ENCODE data around the gene CRADD. TPM values are rescaled to one million over a fixed set of nuclear protein-coding genes. Genes with fewer than 3 reads are reported as not detected.

The CRADD gene
- total RNA-seq, 6 experiments from 2014 or later, result 17.2 to 65.3 (median 30.8) TPM

DNA sequence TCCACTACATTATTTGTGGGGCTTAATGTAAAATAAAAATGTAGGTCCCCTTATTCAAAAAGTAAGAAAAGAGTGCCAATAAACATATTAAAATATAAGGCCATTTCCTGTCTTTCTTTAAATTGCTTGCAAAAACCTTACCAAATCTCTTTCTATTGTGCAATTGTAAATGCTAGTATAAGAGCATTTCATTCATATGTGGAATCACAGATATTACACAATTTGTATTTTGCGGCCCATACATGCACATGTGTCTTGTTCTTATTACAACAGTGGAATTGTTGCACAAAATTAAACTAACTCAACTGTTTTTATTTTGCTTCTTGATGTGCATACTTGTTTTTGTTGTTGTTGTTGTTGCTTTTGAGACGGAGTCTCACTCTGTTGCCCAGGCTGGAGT lies 20.1 kb upstream of the CRADD start:
- Histone ChIP-seq H3K9me3 (no peaks in the 10 kb centered on the region), H3K27ac (no peak overlapping the region), H3K4me1 (no peaks in the 10 kb centered on the region), H3K27me3 (no peaks in the 10 kb centered on the region), H3K4me3 (no peak overlapping the region), H3K36me3 (no peaks in the 10 kb centered on the region)
- WGBS (ENCODE audit: insufficient coverage, low coverage, low lambda C conversion rate, missing lambda C conversion rate), result 72% methylated on average over 2 of the region's 2 CpGs
- TF ChIP-seq POLR2A (IDR thresholded peaks at IDR 0.05), result no peak
- TF ChIP-seq, protein P1, sequence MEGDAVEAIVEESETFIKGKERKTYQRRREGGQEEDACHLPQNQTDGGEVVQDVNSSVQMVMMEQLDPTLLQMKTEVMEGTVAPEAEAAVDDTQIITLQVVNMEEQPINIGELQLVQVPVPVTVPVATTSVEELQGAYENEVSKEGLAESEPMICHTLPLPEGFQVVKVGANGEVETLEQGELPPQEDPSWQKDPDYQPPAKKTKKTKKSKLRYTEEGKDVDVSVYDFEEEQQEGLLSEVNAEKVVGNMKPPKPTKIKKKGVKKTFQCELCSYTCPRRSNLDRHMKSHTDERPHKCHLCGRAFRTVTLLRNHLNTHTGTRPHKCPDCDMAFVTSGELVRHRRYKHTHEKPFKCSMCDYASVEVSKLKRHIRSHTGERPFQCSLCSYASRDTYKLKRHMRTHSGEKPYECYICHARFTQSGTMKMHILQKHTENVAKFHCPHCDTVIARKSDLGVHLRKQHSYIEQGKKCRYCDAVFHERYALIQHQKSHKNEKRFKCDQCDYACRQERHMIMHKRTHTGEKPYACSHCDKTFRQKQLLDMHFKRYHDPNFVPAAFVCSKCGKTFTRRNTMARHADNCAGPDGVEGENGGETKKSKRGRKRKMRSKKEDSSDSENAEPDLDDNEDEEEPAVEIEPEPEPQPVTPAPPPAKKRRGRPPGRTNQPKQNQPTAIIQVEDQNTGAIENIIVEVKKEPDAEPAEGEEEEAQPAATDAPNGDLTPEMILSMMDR (IDR thresholded peaks at IDR 0.05), result no peak
- ATAC-seq (no peak), DNase-seq (no peak)
- intact Hi-C loops (cut with DNase I), result no loop called here

DNA sequence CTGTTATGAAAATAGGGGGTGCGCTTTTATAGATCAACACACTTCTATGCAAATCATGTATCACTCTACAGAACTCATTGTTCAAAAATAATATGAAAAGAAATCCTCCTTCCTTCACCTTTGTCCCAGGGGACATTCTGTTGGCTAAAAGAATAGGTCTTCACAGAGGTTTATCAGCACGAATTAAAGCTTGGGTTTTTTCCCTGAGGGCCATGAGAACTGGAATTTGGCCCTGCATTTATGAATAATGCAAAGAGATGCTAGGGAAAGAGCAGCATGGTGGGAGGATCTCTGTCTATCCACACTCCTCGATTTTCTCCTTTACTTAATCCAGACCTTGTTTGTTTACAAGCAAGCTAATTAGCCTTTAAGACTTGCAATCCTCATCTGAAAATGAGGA lies 16.2 kb upstream of the CRADD start:
- Histone ChIP-seq H3K4me3 (no peak overlapping the region), H3K27ac (no peak overlapping the region), H3K9me3 (no peaks in the 10 kb centered on the region), H3K36me3 (no peaks in the 10 kb centered on the region), H3K4me1 (peaks cover 0 to 9% (median 2%) of the 10 kb centered on the region in 4 donors), H3K27me3 (no peaks in the 10 kb centered on the region)
- 63% methylated on average over 3 of the region's 3 CpGs for WGBS (ENCODE audit: insufficient coverage, low coverage, low lambda C conversion rate, missing lambda C conversion rate)
- intact Hi-C loops (cut with DNase I), result no loop called here
- DNase-seq (no peak), ATAC-seq (no peak)
- TF ChIP-seq POLR2A (IDR thresholded peaks at IDR 0.05), result no peak
- TF ChIP-seq, protein P1 (IDR thresholded peaks at IDR 0.05), result no peak

DNA sequence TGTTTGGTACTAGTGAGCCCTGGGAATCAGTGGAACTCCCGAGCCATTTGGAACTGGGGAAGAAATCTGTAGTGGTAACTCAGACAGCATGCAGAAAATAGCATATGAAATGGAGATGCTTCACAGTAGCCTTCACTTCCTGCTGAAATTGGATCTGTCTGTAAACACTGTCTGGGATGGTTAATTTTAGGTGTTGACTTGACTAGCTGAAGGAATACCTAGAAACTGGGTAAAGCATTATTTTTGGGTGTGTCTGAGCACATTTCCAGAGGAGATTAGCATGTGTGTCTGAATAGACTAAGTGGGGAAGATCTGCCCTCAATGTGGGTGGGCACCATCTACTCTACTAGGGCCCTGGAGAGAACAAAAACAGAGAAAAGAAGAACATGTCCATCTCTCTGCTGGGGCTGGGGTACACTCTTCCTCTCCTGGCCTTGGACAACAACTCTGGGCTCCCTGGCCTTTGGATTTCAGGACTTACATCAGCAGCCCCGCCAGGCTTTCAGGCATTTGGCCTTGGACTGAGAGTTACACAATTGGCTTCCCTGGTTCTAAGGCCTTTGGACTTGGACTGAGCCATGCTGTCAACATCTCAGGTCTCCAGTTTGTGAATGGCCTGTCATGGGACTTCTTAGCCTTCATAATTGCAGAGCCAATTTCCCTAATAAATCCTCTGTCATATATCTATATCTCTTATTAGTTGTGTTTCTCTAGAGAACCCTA lies 14.0 kb upstream of the CRADD start:
- ATAC-seq, result peak; percentile 96 to 99 (median 97)
- 83% methylated on average over 1 of the region's 2 CpGs for WGBS (ENCODE audit: insufficient coverage, low coverage, low lambda C conversion rate, missing lambda C conversion rate)
- intact Hi-C loops (cut with DNase I), result no loop called here

DNA sequence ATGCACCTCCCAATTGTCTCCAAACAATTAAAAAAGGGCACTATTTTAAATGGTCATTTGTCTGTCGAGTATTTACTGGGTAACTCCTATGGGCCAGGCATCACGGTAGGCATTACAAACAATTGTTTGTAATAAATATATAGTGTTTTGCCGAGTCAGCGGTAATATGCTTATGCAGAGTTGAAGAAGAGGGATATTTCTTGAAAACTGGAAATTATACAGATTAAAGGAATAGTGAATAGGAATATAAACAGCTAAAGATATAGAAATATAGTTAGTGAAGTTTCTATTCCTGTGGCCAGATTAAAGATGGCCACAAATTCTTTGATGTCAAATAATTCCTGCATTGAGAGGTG lies 13.5 kb upstream of the CRADD start:
- no peak for DNase-seq
- no peak for TF ChIP-seq POLR2A (IDR thresholded peaks at IDR 0.05)
- TF ChIP-seq, protein P1 (IDR thresholded peaks at IDR 0.05), result no peak
- Histone ChIP-seq H3K27ac (peak overlapping the region in 2 of 3 donors; percentile 9 to 65), H3K4me3 (no peak overlapping the region), H3K27me3 (no peaks in the 10 kb centered on the region), H3K36me3 (no peaks in the 10 kb centered on the region), H3K9me3 (no peaks in the 10 kb centered on the region), H3K4me1 (peaks cover 0 to 9% (median 2%) of the 10 kb centered on the region in 4 donors)
- WGBS (ENCODE audit: insufficient coverage, low coverage, low lambda C conversion rate, missing lambda C conversion rate), result 75% methylated on average over 4 of the region's 4 CpGs
- intact Hi-C loops (cut with DNase I), result no loop called here
- peak in 1 of 4 donors; percentile 37 for ATAC-seq

More for the DNA sequence above, 14.0 kb upstream of the CRADD start:
- Histone ChIP-seq H3K9me3 (no peaks in the 10 kb centered on the region), H3K4me1 (peaks cover 0 to 9% (median 2%) of the 10 kb centered on the region in 4 donors), H3K27ac (peak overlapping the region in 2 of 3 donors; percentile 9 to 65), H3K36me3 (no peaks in the 10 kb centered on the region), H3K4me3 (no peak overlapping the region), H3K27me3 (no peaks in the 10 kb centered on the region)
- DNase-seq, result peak; percentile 65 to 85 (median 80)
- no peak for TF ChIP-seq POLR2A (IDR thresholded peaks at IDR 0.05)
- TF ChIP-seq, protein P1 (IDR thresholded peaks at IDR 0.05), result no peak
